Sigmoid colon (tissue), 7 donors: ENCODE data around the gene LYSMD2. TPM values are rescaled to one million over a fixed set of nuclear protein-coding genes. Genes with fewer than 3 reads are reported as not detected.

ENCODE experiments used
- DNase-seq: peaks from one replicate; pipeline ENCODE4 v3.0.0-alpha.2; 2019
- H3K27ac ChIP-seq, 4 donors: fragments of 200-600 bp; sonication (generic); one replicate each; pipeline ENCODE4 v1.5.1; 2016 to 2019; ENCODE audit warnings: mild to moderate bottlenecking in 1 of 4
- H3K27me3 ChIP-seq, 3 donors: fragments of 200-600 bp; sonication (generic); one replicate each; pipeline ENCODE4 v1.5.1; 2019; ENCODE audit warnings: mild to moderate bottlenecking in 1 of 3
- H3K36me3 ChIP-seq, 4 donors: fragments of 200-600 bp; sonication (generic); one replicate each; pipeline ENCODE4 v1.5.1; 2016 to 2019
- H3K4me1 ChIP-seq, 4 donors: fragments of 200-600 bp; sonication (generic); one replicate each; pipeline ENCODE4 v1.5.1; 2017 to 2019
- H3K4me3 ChIP-seq, 4 donors: fragments of 200-600 bp; sonication (generic); one replicate each; pipeline ENCODE4 v1.5.1; 2017 to 2019; ENCODE audit warnings: mild to moderate bottlenecking in 2 of 4, moderate library complexity in 1 of 4
- H3K9me3 ChIP-seq, 4 donors: fragments of 200-600 bp in 3 of 4; sonication (generic) in 3 of 4; one replicate each; pipeline versions ENCODE4 v1.5.1 to v1.6.1; 2013 to 2019
- EP300 ChIP-seq, 4 donors: sonication (generic); formaldehyde crosslinking; IDR thresholded peaks; one replicate each; pipeline ENCODE4 v1.6.1; 2017; ENCODE audit warnings: antibody characterized with exemption in 4 of 4
- POLR2A ChIP-seq, 2 donors: fragments of 450-650 bp; IDR thresholded peaks; one replicate each; pipeline ENCODE4 v1.6.1; 2016; ENCODE audit warnings: antibody characterized with exemption in 2 of 2, mild to moderate bottlenecking in 2 of 2, moderate library complexity in 2 of 2
- POLR2AphosphoS5 ChIP-seq, 4 donors: sonication (generic); formaldehyde crosslinking; IDR thresholded peaks; one replicate each; pipeline ENCODE4 v1.6.1; 2017; ENCODE audit warnings: antibody characterized with exemption in 4 of 4
- WGBS, 2 donors: extraction: QIAGEN DNeasy Blood & Tissue Kit; methylation state at CpG; one replicate each; pipeline ENCODE4 v1.1.7; 2013; 5-methylcytosine and 5-hydroxymethylcytosine counted together
- intact Hi-C: fragments of 100-400 bp; cut with DNase I; formaldehyde crosslinking; loops from one replicate; pipeline ENCODE4 v1.15.1; 2023
- polyA plus RNA-seq, 3 donors: library from polyadenylated mRNA; stranded (reverse); fragments of 200-250 nt; gene quantifications; one replicate each; pipeline ENCODE4 v1.2.3, GENCODE V29; 2013
- total RNA-seq, 4 donors: library from RNA; depleted of rRNA; stranded (reverse); fragments of >200 nt; gene quantifications; one replicate each; pipeline ENCODE4 v1.1.0, GENCODE V29; 2016
- TF ChIP-seq, protein P1 (sequence below), 4 experiments: fragments of 450-650 bp in 3 of 4; fragments of 200-600 bp in 1 of 4; IDR thresholded peaks; one replicate each; pipeline ENCODE4 v1.5.1; 2016 to 2019; ENCODE audit warnings: antibody characterized with exemption in 4 of 4, mild to moderate bottlenecking in 3 of 4, moderate library complexity in 2 of 4
- donor health status: healthy with polysubstance abuse.
- donor health status: Bipolar disorder and iron deficiency.
- donor health status: healthy.

The LYSMD2 gene
- total and polyA plus RNA-seq, 7 donors = 6.7 to 28.5 (median 15.8) TPM

- H3K4me3 ChIP-seq = peak overlapping the region in 3 of 4 donors; percentile 22 to 32 (median 27)
- no peaks in the 10 kb centered on the region for H3K36me3 ChIP-seq
- peaks cover 0 to 56% (median 49%) of the 10 kb centered on the region in 4 donors for H3K4me1 ChIP-seq
- no peak for TF ChIP-seq POLR2A (IDR thresholded peaks at IDR 0.05)
- peak in 1 of 4 donors; percentile 20 for TF ChIP-seq POLR2AphosphoS5 (IDR thresholded peaks at IDR 0.05)
- H3K27me3 ChIP-seq = no peaks in the 10 kb centered on the region
- DNase-seq = no peak
- intact Hi-C loops = no loop called here
- H3K9me3 ChIP-seq = no peaks in the 10 kb centered on the region
- 21% methylated on average over 5 of the region's 5 CpGs for WGBS, 2 donors
- H3K27ac ChIP-seq = peak overlapping the region; percentile 75 to 94 (median 76)
Measured at GRCh38 chr15:51731549-51732267, 5.7 kb downstream of the LYSMD2 start.

DNA sequence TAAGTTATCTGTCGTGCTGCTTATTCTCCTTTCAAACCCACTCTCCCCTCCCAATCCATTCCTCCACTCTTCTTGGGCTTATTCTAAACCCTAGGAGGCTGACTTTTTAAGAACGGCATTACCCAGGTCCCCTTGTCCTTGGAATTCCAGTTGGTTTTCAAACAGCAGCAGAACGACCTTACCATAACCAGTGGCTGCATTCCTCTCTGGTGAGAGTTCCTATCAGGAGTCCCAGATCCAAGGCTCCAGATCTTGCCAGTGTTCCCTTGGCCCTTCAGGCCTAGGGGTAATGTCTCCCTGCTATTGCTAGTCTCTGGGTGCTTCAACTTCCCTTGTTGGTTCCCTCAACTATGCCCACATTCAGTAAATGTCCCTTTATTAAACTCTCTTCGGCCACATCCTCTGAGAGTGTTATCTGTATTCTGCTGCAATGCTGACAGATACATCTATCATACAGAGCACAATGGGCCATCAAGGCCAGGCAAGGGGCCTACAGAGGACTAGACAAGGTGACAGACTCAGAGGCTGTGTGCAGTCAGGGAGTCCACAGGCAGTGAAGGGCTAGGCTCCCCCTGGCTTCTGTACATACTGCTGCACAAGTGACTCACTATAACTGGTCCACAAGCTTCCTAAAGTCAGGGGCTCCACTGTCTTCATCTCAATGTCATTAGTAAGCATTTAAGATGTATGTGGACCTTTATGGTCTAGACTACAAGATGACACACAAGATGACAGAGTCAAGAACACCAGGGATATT is 10.1 kb downstream of the LYSMD2 start:
- TF ChIP-seq EP300 (IDR thresholded peaks at IDR 0.05) (no peak), POLR2AphosphoS5 (IDR thresholded peaks at IDR 0.05) (no peak), POLR2A (IDR thresholded peaks at IDR 0.05) (no peak)
- TF ChIP-seq, protein P1, sequence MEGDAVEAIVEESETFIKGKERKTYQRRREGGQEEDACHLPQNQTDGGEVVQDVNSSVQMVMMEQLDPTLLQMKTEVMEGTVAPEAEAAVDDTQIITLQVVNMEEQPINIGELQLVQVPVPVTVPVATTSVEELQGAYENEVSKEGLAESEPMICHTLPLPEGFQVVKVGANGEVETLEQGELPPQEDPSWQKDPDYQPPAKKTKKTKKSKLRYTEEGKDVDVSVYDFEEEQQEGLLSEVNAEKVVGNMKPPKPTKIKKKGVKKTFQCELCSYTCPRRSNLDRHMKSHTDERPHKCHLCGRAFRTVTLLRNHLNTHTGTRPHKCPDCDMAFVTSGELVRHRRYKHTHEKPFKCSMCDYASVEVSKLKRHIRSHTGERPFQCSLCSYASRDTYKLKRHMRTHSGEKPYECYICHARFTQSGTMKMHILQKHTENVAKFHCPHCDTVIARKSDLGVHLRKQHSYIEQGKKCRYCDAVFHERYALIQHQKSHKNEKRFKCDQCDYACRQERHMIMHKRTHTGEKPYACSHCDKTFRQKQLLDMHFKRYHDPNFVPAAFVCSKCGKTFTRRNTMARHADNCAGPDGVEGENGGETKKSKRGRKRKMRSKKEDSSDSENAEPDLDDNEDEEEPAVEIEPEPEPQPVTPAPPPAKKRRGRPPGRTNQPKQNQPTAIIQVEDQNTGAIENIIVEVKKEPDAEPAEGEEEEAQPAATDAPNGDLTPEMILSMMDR (IDR thresholded peaks at IDR 0.05) = no peak
- no peaks in the 10 kb centered on the region for H3K9me3 ChIP-seq
- DNase-seq = no peak
- no peaks in the 10 kb centered on the region for H3K36me3 ChIP-seq
- no peak overlapping the region for H3K4me3 ChIP-seq
- peak overlapping the region in 3 of 4 donors; percentile 57 to 78 (median 74) for H3K27ac ChIP-seq
- H3K4me1 ChIP-seq = peaks cover 0 to 66% (median 62%) of the 10 kb centered on the region in 4 donors
- WGBS, 2 donors = 93 to 95% methylated on average over 4 of the region's 4 CpGs
- H3K27me3 ChIP-seq = no peaks in the 10 kb centered on the region
- intact Hi-C loops = no loop called here

DNA sequence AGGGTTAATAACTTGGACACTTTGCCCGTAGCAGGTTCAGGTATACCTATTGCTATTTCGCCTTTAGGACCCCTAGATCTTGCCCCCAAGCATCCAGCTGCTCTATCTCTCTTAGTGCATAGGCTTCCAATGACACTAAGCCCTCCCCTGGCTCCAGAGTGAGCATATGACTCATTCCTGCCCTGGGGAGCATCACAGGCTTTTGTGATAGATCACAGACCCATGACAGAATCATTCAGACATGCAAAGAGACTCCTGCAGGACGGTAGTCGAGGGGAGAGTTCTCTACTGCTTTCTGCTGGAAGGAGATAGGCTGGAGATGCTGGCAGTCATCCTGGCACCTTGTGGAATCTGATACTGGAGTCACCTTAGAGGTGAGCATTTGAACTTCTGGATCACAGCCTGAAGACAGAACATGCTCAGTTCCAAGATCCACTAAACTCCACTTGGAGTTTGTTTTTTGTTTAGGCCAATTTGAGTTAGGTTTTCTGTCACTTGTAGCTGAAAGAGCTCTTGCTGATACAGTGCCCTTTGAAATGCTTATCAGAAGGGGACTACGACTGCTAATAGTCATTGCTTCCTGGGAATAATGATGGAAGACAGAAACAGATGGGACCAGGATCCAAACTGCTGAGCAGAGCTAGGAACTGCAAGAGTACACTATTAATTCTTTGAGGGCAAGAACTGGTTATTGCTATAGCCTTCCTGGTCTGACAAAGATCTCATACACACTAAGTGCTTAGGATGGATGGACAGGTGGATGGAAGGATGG is 11.0 kb downstream of the LYSMD2 start:
- no peaks in the 10 kb centered on the region for H3K27me3 ChIP-seq
- peak; percentile 91 for DNase-seq
- no peaks in the 10 kb centered on the region for H3K36me3 ChIP-seq
- no peaks in the 10 kb centered on the region for H3K9me3 ChIP-seq
- intact Hi-C loops = no loop called here
- TF ChIP-seq EP300 (IDR thresholded peaks at IDR 0.05) (peak; percentile 55 to 90 (median 85)), POLR2AphosphoS5 (IDR thresholded peaks at IDR 0.05) (peak; percentile 96 to 99 (median 98)), POLR2A (IDR thresholded peaks at IDR 0.05) (no peak)
- TF ChIP-seq, protein P1 (IDR thresholded peaks at IDR 0.05) = no peak
- WGBS, 2 donors = 60 to 64% methylated on average over 5 of the region's 5 CpGs
- H3K4me3 ChIP-seq = no peak overlapping the region
- H3K4me1 ChIP-seq = peaks cover 0 to 61% (median 55%) of the 10 kb centered on the region in 4 donors
- H3K27ac ChIP-seq = peak overlapping the region in 3 of 4 donors; percentile 57 to 78 (median 74)

GRCh38 chr15:51724673-51725072 is 12.8 kb downstream of the LYSMD2 start:
- DNase-seq = no peak
- peak overlapping the region in 3 of 4 donors; percentile 43 to 78 (median 74) for H3K27ac ChIP-seq
- peaks cover 0 to 59% (median 46%) of the 10 kb centered on the region in 4 donors for H3K4me1 ChIP-seq
- intact Hi-C loops = no loop called here
- peaks cover 0 to 12% (median 0%) of the 10 kb centered on the region in 4 donors for H3K36me3 ChIP-seq
- H3K9me3 ChIP-seq = no peaks in the 10 kb centered on the region
- TF ChIP-seq, protein P1 (IDR thresholded peaks at IDR 0.05) = no peak
- TF ChIP-seq POLR2A (IDR thresholded peaks at IDR 0.05) (no peak), EP300 (IDR thresholded peaks at IDR 0.05) (no peak), POLR2AphosphoS5 (IDR thresholded peaks at IDR 0.05) (no peak)
- H3K27me3 ChIP-seq = no peaks in the 10 kb centered on the region
- 42 to 78% methylated on average over 1 of the region's 1 CpG for WGBS, 2 donors
- H3K4me3 ChIP-seq = no peak overlapping the region
